GM12872 (cell line): ENCODE results near the gene RAG2.

Experiments
- TF ChIP-seq, protein P1 (sequence below): IDR thresholded peaks from 3 replicates; pipeline ENCODE4 v1.5.1; 2011; ENCODE audit warnings: low read depth, mild to moderate bottlenecking, low read length, moderate library complexity; ENCODE audit not compliant: insufficient read depth

The RAG2 gene

DNA sequence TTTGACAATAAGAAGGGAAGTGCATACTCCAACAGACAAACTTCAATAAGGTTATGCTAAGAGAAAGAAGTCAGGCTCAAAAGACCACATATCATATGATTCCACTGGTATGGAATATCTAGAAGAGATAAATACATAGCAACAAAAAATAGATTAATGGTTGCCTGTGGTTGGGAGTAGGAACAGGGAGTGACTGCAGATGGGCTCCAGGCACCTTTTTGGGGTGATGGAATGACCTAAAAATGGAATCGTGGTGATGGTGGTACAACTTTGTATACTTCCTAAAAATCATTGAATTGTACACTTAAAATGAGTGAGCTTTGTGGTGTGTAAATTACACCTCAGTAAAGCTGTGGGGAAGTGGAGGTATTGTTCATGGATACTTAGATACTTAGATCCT, 29.0 kb upstream of the RAG2 start:
- TF ChIP-seq, protein P1, sequence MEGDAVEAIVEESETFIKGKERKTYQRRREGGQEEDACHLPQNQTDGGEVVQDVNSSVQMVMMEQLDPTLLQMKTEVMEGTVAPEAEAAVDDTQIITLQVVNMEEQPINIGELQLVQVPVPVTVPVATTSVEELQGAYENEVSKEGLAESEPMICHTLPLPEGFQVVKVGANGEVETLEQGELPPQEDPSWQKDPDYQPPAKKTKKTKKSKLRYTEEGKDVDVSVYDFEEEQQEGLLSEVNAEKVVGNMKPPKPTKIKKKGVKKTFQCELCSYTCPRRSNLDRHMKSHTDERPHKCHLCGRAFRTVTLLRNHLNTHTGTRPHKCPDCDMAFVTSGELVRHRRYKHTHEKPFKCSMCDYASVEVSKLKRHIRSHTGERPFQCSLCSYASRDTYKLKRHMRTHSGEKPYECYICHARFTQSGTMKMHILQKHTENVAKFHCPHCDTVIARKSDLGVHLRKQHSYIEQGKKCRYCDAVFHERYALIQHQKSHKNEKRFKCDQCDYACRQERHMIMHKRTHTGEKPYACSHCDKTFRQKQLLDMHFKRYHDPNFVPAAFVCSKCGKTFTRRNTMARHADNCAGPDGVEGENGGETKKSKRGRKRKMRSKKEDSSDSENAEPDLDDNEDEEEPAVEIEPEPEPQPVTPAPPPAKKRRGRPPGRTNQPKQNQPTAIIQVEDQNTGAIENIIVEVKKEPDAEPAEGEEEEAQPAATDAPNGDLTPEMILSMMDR = no peak

DNA sequence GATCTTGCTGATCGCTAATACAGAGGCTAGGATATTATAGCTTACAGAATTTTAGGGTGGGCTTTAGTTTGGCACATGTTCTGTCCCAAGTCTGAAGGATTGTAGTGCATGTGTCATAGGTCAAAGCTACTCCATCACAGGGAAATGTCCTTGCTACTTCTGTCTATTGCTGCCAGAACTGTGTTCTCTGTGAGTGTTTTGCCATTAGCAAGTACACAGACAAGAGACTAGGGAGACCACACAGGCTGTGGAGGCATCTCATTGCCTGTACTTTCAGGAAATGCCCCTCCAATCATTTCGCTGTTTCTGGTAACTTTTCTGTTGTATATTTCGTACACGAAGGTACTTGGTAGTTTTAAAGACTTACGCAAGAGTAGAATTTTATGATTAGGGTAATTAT, 25.5 kb upstream of the RAG2 start:
- TF ChIP-seq, protein P1 = no peak

DNA sequence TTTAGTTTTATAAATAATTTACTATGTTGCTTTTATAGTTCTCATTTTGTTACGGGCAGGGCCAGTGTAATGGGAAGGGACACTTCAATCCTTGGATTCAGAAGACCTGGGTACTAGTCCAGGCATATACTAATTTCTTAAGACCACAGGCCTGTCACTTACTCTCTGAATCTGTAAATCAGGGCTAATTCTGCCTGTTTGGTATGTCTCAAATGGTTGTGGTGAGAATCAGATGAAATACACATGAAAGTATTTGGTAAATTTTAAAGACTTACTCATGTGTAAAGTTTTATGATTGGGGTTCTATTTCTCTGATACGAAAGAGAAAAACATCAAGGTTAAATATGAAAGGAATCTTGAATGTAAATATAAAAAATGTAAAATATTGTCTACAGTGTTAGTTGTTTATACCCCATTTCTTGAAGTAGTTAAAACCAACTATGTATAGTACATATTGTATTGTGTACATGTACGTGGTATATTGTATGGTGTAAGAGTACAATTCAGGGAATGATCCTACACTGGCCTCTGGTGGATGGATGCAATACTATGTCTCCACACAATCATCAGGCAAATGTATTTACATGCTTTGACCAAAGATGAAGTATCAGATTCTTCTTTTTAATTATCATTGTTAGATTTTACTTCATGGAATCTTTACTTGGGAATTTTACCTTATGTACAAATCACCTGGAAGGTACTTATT, 24.5 kb upstream of the RAG2 start:
- TF ChIP-seq, protein P1 = no peak

DNA sequence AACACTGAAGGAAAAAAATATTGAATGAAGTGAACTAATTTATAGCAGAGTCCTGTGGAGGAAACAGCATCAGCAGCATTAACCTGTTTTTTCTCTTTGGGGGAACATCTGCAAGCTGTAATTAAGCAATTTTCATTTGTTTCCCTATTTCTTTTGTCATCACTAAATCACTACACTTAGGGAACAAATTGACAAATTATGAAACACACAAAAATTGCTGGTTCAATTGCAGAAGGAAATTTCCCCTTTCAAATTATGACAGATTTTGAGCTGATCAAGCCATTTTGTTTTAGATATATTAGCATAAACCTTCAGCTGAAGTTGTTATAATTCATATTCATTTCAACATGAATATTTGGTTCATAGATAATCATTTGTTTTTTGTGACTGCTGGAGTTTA, 22.2 kb upstream of the RAG2 start:
- TF ChIP-seq, protein P1 = no peak

DNA sequence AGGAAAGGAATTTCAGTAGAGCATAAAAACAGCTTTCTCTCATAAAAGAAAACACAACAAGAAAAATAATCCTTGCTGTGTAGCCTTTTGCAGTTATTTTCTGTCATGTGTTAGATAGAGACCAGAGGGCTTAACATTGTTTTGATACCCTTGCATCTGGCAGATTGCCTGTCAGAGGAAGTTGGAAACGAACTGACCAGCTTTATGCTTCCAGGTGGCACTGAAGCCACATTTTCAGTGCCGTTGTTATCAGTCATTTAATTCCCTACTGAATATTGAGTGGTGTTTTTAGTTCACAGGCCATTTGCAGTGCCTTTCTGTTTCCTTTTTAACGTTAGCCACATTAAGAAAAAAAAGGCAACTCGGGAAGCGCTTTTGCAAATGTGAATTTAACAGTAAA, 21.5 kb upstream of the RAG2 start:
- TF ChIP-seq, protein P1 = no peak

DNA sequence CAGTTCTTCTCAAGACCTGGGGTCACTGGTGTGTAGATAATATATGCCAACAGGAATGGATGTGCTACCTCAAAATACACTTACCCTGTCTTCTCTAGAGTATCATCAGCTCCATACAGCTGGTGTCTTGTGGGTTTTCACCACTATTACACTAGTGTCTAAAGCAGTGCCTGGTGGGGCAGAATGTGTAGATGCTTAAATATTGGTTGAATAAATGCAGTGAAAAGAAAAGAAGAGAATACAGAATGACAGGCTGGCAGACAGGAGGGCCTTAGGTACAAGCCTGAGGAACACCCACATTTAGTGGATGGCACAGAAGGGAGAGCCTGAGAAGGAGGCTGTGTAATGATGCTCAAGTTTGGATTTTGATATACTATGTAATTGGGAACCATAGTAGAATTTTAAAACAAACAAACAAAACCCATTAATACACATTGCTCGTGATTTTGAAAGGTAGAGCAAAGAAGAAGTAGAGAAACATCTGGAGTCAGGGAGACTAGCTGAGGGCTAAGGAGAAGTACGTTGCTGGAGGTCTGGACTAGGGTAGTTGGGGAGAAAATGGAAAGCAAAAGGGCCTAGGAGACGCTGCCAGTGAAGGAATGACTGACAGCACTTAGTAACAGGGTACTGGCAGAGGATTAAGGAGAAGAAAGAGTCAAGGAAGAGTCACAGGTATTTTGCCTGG, 20.5 kb upstream of the RAG2 start:
- TF ChIP-seq, protein P1 = no peak

DNA sequence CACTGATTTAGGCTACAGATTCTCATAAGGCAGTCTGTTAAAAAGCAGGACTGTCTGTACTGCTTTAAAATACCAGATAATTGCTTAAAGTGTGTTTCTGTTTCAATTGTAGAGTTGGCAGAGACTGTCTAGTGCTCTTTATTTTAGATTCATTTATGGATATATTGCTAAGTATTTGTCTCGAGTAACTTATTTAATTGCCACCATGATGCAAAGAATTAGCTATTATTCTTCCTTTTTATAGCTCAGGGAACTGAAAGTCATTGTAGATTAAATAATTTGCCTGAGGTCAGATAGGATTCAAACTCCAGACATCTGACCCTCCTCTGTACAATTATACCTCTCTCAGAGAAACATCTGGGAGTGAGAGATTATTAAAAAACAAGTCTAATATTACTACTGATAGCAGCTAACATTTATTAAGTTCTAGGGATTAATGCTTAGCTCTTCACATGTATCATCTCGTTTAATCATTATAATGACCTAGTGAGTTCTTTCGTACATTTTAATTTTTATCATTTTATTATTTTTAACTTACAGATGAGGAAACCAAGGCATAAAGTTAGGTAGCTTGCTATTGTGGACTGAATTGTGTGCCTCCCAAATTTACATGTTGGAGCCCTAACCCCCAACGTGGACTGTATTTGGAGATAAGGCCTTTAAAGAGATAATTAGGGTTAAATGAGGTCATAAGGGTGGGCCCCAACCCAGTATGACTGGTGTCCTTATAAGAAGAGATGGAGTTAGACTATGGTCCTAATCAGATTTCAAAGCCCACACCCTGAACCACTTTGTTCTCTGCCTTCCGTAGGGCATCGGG, 19.7 kb upstream of the RAG2 start:
- TF ChIP-seq, protein P1 = no peak
